ENCODE results near the gene RAB15.

Gene RAB15

DNA sequence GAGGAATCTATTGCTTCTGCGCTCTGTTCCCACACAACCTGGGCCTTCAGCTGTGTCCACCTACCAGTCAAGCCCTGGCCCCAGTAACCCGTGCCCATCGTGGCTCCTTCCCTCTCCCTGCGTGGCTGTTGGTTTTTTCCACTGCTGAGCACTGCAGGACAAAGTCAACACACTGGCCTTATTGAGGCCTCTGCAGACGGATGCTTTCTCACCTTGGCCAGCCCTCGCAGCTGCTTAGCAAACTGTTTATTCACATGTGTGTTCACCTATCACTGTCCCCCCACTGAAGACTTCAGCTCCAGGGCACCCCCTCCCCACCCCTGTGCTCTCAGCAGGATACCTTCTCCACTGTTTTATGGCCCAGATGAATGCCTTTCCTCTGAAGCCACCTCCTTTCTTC is 16.8 kb downstream of the RAB15 start:
- DNase-seq (ENCODE audit: low read depth) = no peak

DNA sequence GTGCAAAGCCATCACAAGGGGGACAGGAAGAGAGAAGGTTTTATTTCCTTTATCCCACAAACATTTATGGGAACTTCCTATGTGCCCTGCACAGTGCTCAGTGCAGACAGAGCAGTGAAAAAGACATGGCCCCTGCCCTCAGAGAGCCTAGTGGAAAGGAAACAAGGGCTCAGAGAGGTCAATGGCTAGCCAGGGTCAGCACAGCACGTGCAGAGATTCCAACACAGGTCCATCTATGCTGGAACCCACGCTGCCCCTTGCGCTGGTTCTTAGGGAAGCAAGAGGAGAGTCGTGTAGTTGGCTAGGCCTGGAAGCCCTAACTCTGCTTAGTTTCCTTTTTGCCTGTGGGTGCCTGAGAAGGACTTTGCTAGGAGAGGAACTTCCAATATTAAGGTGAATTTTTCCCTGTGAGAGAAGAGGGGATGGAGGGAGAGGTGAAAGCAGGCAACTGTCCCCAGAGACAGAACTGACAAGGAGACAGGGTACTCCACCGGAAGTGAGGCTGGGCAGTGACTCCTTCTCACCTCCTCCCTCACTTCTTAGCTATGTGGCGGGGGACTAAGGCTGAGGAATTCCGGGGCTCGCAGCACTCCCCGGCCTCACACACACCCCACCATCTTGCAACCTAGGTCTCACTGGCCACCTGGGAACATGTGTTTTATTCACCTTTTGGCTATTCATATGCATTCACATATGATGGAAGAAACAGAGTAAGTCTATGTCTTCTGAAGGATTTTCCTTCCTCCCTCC is 17.5 kb downstream of the RAB15 start:
- DNase-seq (ENCODE audit: low read depth) = no peak

DNA sequence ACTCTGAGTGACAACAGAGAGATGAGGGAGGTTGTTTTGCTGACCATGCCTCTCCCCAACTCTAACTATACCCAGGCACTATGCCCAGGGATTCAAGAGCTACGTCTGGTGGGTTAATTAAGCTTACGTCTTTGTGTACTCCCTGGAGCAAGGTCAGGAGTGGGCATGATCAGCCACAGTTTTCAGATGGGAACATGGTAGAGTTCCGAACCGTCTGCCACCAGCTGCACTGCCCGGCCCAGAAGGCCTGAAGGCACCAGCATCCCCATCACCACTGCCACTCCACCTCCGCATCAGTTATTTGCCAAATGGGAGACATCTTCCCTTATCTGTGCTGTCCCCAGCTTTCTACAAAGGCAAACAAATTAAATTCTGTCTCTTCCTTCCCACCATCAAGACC is 18.5 kb downstream of the RAB15 start:
- DNase-seq (ENCODE audit: low read depth) = no peak

DNA sequence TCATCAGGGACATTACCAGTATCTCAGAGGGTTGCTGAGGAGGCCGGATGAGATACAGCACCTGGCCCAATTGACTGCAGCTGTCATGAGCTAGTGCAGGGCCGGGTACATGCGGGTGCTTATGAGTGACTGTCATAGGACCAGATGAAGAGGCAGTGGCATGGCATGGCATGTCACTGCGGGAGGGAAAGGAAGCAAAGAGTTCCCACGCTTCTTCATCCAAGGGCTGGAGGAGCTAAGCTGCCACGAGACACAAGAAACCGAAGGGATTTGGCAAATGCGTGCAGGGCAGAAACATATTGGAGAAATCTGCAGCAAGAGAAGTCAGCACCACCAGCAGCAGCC is 18.9 kb downstream of the RAB15 start:
- no peak for DNase-seq (ENCODE audit: low read depth)

DNA sequence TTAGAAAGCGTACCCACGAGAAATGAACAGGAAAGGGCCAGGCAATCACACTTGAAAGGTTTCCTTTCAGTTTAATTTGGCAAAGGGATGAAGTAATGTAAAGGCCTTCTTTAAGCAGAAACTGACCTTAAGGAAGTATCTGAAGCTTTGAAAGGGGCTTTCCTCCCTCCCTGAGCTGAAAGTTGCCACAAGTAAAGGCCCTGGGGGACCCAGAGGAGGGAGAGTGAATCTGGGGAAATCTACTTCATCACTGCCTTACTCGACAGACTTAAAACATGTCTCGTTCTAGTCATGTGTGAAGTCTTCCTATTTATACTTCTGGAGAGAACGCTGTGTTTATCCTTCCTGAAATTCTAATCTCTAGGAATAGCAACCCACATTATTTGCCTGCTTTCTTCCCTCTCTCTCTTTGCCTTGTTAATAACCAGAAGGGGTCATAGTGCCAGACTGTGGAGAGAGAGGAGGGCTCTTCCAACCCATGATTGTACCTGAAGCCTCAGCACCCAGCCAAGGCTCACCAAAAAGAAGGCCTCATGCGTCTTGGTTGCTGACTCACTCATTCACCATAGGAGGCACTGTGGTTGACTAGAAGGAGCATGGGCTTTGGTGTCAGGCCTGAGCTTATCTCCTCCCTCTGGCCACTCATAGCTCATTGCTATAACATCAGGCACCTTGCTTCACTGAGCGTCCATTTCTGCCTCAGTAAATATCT is 19.4 kb downstream of the RAB15 start:
- no peak for DNase-seq (ENCODE audit: low read depth)

DNA sequence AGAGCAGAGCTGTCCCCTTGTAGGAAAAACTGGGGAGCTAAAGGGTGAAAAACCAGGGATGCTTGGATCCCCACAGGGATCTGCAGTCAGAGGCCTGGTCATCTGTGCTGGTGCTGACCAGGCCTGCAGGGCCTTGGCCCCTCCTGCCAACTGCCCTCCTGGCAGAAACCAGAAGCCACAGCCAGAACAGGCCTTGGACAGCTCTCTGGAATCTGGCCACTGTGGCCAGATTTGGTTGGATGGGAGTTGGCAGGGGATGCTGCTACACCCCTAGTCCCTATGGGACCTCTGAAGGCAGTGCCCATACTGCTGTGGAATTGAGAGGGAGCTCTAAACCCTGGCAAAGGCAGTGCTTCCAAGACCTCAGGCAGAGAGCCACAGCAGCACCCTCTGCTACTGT is 20.4 kb downstream of the RAB15 start:
- no peak for DNase-seq (ENCODE audit: low read depth)

DNA sequence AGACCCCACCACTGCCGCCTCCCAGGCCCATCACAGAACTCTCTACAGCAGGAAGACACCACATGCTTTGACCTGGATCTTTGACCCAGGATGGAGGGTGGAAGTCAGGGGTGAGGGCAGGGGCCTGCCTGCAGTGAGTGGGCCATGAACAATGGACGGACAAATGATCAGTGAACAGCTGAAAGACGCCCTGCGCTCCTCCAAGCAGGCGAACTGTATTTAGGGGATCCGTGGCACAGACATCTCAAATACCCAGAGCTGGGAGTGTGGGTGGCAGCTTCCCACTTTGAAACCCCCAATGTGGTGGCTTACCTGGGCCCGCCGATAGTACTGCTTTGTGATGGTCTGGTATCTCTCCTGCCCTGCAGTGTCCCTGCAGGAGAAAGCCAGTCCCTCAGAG is 20.8 kb downstream of the RAB15 start:
- DNase-seq (ENCODE audit: low read depth) = no peak

DNA sequence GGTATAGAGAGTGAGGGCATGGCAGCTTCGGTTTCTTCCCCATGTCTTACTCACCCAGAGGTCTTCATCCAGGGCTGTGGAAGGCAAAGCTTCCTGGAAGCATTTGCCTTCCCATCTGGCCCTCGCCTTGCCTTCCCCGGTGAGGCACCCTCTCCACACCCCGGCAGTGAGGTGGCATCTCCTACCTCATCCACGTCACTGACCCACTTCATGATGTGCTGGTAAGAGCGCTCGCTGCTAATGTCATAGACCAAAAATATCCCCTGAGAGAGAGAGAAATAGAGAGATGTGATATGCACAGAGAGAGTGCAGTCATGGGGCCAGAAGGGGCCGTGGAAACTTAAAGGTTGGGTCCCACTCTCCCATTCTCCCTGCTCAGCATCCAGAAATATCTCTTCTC is 21.2 kb downstream of the RAB15 start:
- DNase-seq (ENCODE audit: low read depth) = no peak

DNA sequence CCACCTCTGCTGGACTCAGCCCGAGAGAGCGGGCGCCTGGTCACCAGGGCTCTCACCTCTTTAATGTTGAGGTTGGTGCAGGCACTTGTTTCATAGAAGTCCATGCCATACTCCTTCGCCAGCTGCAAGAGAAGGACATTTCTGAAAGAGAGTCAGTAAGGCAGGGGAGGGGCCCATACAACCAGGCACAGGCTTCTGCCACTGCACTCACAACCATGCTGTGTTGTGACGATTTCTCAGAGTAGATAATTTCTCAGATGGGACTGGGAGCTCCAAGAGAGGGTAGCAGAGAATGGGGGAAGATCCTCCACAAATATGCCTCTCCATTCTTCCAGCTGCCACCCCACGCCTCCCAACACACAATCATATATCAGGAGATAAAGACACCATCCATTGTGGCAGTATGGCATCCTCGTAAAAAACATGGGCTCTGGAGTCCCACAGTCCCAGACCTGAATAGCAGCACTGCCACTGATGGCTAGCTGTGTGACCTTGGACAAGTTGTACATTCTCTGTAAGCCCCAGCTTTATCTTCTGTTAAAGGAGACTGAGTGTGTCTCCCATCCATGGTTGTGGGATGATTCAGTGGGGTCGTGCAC is 23.4 kb downstream of the RAB15 start:
- no peak for DNase-seq (ENCODE audit: low read depth)

DNA sequence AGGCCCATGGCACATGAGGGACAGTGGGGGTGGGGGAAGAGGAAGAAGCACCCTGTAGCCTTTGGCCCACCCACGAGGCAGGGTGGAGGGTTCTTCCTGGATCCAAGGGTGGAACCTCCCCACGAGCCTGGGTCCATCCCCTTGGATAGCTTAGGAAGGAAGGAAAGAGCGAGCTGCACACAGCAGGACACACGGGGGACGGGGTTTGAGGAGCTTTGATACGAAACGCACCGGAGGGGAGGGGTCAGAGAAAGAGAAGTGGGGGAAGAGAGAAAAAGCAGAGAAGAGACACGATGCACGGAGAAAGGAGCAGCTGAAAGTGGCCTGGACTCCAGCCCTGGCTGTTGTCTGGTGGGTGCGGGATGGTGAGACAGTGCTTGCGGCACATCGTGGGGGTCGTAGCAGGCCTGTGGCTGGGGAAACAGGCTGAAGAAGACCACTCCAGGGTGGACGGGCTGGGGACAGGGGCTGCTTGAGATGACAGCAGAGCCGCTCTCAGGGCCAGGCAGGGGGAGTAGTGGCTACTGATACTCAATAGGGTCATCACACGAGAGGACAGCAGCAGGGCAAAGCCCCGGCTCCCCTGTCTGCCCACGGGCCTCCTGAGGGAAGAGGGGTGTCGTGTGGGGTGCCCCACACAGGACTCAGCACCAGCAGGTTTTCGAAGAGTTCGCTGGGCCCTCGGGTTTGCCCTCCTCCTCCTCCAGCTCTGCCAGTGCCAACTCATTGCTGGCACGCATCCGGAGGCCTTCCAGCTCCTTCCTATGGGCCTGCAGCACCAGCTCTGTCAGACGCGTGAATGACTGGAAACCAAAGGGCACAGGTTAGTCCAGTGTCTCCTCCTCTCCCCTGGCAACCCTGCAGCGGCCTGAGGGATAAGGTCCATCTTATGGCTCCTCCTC is 24.2 kb downstream of the RAB15 start:
- DNase-seq (ENCODE audit: low read depth) = no peak

DNA sequence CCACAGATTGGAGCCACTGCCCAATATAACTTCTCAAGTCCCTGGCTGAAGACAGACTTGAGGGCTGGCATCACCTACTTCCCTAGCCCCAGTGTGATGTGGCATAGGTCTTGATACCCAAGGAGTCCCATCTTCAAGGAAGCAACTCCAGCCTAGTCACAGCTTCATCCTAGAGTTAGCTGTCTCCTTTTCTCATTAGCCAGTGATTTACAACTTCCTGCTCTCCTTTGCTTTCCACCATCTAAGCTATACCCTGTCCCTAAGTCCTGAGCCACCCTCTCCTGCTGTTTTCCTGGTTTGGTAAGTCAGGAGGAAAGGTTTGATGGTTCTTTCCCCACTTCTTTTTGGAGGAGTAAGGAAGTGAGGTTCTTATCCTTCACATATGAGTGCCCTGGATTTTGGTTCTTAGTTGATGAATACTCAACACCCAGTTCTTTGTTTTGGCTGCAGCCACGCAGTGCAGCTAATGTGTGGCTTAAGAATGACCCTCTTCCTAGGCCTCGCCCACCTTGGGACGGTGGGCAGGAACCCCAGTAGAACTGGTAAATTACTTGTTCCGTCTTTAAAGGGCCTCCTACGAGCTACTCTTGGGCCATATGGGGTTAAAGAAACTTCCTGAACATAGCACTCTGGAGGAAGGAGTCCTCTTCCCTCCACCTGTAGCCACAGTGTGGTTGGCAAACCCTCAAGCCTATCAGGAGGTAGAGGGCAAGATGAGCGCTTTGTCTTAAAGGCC is 25.7 kb downstream of the RAB15 start:
- no peak for DNase-seq (ENCODE audit: low read depth)

DNA sequence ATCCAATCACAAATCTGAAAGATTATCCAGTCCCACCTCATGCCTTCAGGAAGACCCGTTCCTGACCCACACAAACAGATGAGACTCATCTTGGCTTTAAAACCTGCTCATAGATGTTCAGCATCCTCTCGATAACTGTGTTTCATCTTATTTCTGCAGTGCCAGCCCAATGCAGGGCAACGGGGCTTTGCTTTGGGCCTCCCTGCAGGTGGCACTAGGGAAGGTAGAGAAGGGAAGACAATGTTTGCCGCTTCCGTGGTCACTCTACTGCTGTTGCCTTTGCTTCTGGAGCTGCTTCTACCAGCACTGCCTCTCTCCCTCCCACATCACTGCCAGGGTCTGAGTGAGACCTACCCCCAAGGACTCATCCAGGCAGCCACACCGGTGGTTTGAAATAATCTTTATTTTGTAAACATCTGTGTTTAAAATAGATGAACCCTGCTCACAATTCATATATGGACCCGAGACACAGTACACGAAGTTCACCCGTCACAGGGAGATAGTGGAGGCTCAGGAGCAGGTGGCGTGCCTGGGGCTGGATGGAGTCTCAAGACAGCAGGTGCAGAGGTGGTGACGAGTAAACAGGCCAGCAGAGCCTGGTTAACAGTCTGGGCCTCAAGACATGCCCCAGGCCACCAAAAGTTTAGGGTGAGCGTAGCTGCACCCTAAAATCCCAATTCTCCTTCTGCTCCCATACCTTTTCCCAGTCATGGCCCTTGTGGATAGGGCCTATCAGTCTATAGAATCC is 26.5 kb downstream of the RAB15 start:
- no peak for DNase-seq (ENCODE audit: low read depth)

DNA sequence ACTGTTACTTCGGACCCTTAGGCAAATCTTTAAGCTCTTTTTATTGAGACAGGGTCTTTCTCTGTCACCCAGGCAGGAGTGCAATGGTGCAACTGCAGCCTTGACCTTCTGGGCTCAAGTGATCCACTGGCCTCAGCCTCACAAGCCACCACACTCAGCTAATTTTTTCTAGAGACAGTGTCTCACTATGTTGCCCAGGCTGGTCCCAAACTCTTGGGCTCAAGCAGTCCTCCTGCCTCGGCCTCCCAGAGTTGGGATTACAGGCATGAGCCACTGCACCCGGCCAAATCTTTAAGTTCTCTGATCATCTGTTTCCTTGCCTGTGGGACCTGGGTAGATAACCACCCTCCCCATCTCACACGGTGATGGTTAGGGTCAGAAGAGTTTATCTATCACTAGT is 27.3 kb downstream of the RAB15 start:
- no peak for DNase-seq (ENCODE audit: low read depth)

DNA sequence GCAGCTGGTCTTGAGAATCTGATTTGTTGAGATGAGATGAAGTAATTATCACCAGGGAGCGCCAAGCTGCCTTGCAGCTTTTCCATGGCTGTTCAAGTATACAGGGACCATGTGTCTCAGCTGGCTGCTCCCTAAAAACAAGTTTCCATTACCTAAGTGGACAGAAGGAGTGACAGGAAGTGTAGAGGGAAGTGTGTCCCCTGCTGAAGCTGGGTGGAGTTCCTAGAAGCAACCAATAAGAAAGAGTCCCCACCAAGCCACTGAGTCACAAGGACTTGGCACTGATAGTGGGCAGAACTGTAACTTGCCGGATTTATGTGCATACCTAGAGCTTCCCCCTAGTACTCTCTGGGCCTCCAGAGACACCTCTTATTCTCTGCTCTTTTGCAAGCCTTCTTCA is 28.1 kb downstream of the RAB15 start:
- DNase-seq (ENCODE audit: low read depth) = no peak

DNA sequence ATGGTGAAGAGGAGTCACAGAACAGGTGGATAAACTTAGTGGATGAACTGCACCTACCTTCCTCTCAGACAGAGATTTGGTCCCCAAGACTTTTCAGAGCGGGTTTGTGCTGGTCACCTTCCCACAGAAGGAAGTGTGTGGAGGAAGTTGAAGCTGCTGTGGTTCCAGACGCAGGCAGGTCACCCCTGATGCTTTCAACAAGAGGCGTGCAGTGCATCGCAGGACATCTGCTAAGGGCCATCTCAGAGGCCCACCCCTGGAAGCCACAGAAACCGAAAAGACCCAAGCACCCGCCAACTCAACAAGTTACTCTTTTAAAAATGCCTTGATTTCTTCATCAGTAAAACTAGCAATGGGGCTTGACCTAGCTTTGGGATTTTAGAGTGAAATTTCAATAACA is 28.6 kb downstream of the RAB15 start:
- DNase-seq (ENCODE audit: low read depth) = no peak

DNA sequence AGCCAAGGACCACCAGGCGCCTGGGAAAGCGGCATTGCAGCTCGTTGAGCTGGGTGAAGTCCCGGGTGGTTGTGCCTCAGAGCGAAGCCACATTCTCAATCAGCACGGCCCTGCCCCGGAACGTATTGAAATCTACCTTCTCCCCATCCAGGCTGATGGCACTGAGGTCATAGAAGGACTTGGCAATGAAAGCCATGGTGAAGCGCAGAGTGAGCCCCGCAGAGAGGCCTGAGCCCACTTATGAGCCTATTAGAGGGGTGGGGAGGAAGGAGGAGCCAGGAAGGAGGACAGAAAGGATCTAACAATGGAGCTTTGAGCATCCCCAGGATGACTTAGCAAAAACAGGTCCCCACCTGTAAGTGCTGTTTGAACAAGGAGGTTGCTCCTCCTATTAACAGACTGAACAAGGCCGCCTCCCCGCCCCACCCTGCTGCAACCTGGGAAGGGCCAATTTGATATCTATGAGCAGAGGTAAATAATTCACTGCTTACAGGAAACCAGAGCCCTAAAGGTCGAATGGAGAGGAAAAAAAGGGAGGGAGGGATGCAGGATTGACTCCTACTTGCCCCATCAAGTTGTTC is 29.5 kb downstream of the RAB15 start, which contains the start of gene GPX2:
TSS of gene GPX2 (minus strand) at position 215 of the 581 bp plus-strand sequence. CDS start at position 196, 19 bp downstream.
- no peak for DNase-seq (ENCODE audit: low read depth)

DNA sequence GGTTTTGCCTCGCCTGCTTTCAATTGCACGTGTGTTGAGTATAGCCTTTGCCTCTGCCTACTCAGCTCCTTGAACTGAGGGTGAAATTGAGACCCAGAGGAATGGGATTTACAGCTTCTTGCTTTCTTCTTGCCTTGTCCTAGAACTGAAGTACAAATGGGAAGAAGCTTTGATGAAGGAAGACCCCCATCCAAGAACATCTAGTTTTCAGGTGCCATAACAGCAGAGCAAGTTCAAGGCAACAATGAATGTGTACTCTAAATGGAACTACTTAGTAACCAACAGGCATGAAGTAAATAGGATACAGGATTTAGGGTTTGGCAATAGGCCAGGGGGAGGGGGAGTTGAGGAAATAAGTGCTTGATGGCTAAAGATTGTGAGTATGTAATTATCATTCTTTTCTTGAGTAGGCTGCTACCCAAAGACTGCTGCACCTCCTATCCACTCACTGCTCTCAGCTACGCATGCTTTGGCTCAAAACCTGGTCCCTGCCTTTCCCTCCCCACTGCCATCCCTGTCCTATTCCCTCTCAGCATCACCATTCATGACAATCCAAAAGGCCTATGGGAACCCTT is 31.7 kb downstream of the RAB15 start:
- DNase-seq (ENCODE audit: low read depth) = no peak

DNA sequence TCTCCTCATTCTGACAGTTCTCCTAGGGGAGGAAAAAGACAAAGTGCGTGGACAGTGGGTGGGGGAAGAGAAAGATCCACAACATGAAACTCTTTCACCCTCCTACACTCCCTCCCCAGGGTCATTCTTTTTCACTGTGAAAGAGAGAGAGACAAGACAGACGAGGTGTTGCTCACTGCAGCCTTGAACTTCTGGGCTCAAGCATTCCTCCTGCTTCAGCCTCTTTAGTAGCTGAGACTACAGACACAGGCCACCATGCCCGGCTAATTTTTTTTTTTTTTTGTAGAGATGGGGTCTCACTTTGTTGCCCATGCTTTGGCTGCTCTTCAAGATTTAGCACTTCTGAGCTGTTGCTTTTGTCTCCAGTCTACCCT is 32.3 kb downstream of the RAB15 start:
- no peak for DNase-seq (ENCODE audit: low read depth)

DNA sequence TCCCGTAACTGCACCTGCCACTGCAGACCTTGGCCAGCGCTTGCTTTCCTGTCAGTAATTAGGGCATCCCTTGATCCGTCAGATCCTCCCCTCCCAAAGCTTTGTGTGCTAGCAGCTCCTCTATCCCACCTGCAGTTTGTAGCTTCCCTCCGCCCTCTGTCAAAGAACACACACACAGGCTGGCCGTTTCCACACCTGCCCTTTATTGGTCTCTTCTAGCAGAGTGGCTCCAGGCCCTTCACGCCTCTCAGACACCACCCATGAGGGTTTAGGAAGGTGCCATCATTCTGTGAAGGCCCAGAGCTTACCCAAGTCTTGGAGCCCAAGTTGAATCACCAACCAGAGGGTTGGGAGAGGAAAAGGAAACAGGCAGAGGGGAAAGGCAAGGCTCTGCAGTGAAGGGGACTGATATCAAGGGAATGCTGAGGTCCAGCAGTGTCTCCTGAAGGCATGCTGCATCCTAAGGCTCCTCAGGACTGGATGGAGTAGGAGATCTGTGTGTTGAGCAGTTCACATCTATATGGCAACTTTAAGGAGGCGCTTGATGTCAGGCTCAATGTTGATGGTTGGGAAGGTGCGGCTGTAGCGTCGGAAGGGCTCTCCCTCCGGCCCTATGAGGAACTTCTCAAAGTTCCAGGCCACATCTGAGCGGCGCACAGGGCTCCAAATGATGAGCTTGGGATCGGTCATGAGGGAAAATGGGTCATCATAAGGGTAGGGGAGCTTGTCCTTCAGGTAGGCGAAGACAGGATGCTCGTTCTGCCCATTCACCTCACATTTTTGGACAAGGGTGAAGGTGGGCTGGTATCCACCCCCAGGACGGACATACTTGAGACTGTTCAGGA is 32.9 kb downstream of the RAB15 start:
- DNase-seq (ENCODE audit: low read depth) = no peak

Data from T-helper 22 cell (primary cell).